Measurements from ENCODE around the gene IRF6.

The IRF6 gene

DNA sequence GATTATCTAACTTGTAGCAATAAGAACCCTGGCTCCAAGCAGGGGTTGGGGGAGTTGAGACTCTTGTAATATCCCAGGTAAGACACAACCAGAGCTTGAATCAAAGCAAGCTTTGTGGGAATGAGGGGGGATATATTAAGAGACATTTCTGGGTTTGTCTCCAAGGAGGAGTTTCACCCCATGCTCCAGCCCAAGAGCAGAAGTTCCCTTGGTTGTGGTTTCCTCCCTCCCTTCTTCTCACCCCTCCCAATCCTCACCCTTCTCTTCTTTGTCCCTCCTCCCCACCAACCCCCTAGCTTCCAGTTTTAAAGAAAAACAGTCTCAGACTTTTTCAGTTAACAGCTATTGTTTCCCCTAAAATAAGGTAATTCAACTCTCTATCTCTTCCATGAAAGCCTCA is 38.2 kb downstream of the IRF6 start:
- H3K4me3 ChIP-seq (ENCODE audit: low read depth, low read length), result no peak overlapping the region
- TF ChIP-seq, protein P1, sequence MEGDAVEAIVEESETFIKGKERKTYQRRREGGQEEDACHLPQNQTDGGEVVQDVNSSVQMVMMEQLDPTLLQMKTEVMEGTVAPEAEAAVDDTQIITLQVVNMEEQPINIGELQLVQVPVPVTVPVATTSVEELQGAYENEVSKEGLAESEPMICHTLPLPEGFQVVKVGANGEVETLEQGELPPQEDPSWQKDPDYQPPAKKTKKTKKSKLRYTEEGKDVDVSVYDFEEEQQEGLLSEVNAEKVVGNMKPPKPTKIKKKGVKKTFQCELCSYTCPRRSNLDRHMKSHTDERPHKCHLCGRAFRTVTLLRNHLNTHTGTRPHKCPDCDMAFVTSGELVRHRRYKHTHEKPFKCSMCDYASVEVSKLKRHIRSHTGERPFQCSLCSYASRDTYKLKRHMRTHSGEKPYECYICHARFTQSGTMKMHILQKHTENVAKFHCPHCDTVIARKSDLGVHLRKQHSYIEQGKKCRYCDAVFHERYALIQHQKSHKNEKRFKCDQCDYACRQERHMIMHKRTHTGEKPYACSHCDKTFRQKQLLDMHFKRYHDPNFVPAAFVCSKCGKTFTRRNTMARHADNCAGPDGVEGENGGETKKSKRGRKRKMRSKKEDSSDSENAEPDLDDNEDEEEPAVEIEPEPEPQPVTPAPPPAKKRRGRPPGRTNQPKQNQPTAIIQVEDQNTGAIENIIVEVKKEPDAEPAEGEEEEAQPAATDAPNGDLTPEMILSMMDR (IDR thresholded peaks at IDR 0.05; ENCODE audit: control insufficient read depth, extremely low read depth, insufficient read depth), result no peak
- no peak for DNase-seq (ENCODE audit: low read depth)

DNA sequence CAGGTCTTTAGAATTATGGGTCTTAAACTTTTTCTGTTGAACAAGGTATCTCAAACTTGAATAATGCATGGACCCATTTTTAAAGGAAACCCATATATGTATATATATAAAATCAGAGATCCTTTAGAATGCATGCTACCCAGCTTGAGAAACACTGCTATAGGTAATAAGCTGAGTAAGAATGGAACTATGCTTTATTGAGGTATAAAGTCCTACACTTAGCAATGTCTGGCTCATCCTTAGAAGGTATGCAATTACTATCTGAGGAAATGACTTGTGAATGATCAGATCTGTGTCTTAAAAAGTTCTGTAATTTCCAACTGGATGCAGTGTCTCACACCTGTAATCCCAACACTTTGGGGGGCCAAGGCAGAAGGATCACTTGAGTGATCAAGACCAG is 38.8 kb downstream of the IRF6 start:
- no peak overlapping the region for H3K4me3 ChIP-seq (ENCODE audit: low read depth, low read length)
- DNase-seq (ENCODE audit: low read depth), result no peak
- TF ChIP-seq, protein P1 (IDR thresholded peaks at IDR 0.05; ENCODE audit: control insufficient read depth, extremely low read depth, insufficient read depth), result no peak

- no peak for DNase-seq (ENCODE audit: low read depth)
- TF ChIP-seq, protein P1 (IDR thresholded peaks at IDR 0.05; ENCODE audit: control insufficient read depth, extremely low read depth, insufficient read depth), result no peak
- H3K4me3 ChIP-seq (ENCODE audit: low read depth, low read length), result no peak overlapping the region
These were observed 39.9 kb downstream of the IRF6 start for GRCh38 chr1:209766051-209766450.

DNA sequence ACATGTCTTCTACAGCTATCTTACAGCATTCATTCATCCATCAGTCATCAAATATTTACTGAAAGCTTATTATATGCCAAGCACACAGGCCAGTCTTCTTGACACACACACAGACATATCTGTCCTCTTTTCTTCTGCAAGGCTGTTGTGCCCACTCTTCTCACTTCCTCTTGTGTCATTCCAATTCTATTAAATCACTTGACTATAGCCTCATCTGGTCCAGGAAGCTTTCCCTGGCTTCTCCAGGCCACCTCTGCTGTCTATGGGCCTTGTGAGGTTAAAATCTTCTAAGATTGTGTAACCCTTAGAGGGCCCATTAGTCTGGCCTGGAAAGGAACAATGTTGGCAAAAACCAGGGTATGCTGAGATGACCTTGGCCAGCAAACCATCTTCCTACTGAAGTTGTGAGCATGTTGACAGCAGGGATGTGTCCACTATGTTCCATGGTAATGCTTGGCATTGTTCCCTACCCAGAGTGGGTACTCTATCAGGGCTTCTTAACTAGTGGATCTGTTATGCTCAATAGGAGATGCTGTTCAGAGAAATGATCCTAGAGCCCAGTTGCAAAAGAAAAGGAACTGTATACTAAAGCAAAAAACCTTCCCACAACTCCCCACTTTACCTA is 44.8 kb downstream of the IRF6 start:
- no peak overlapping the region for H3K4me3 ChIP-seq (ENCODE audit: low read depth, low read length)
- no peak for DNase-seq (ENCODE audit: low read depth)
- TF ChIP-seq, protein P1 (IDR thresholded peaks at IDR 0.05; ENCODE audit: control insufficient read depth, extremely low read depth, insufficient read depth), result no peak

GRCh38 chr1:209759829-209760359 is 46.0 kb downstream of the IRF6 start:
- H3K4me3 ChIP-seq (ENCODE audit: low read depth, low read length), result no peak overlapping the region
- TF ChIP-seq, protein P1 (IDR thresholded peaks at IDR 0.05; ENCODE audit: control insufficient read depth, extremely low read depth, insufficient read depth), result no peak

DNA sequence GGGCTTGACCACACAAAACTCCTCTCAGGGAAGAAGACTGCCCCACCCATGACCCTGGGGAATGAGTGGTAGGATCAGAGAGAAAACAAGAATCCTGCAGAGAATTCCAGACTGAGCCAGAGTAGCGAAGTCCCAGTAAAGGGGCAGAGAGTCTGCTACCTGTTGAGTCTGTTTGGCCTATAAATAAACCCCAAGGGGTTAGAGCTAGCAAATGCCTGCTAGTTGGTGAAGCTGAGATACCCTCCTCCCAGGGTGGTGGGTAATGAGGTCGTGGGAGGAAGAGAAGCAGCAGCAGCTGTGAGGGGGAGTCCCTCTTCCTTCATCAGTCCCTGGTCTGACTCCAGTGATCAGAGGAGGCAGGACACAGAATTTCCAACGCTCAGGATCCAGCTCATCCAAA is 47.5 kb downstream of the IRF6 start:
- TF ChIP-seq, protein P1 (IDR thresholded peaks at IDR 0.05; ENCODE audit: control insufficient read depth, extremely low read depth, insufficient read depth), result no peak
- no peak for DNase-seq (ENCODE audit: low read depth)
- H3K4me3 ChIP-seq (ENCODE audit: low read depth, low read length), result no peak overlapping the region

More at GRCh38 chr1:209759829-209760359, 46.0 kb downstream of the IRF6 start:
- no peak for DNase-seq (ENCODE audit: low read depth)

Data from LNCaP clone FGC (cell line).